ENCODE data around the gene SPAG4. TPM values are rescaled to one million over a fixed set of nuclear protein-coding genes. Genes with fewer than 3 reads are reported as not detected.

SPAG4 gene
- total RNA-seq, 6 donors from 2014 or later: 2.7 to 48.2 (median 4.8) TPM

GRCh38 chr20:35598476-35598875 is 17.2 kb upstream of the SPAG4 start:
- ATAC-seq (ENCODE audit: low FRiP score in 2 of 2) (no peak), DNase-seq (no peak)
- no peaks in the 10 kb centered on the region for H3K9me3 ChIP-seq
- H3K27ac ChIP-seq: no peak overlapping the region
- no peak overlapping the region for H3K4me3 ChIP-seq
- H3K4me1 ChIP-seq: peaks cover 13 to 21% (median 20%) of the 10 kb centered on the region in 4 donors
- H3K27me3 ChIP-seq: peaks cover 0 to 10% (median 3%) of the 10 kb centered on the region in 4 donors
- no peaks in the 10 kb centered on the region for H3K36me3 ChIP-seq
- TF ChIP-seq POLR2AphosphoS5 (IDR thresholded peaks at IDR 0.05) (no peak), POLR2A (IDR thresholded peaks at IDR 0.05) (no peak), EP300 (IDR thresholded peaks at IDR 0.05) (no peak), CTCF (IDR thresholded peaks at IDR 0.05) (no peak)
- 76 to 77% methylated on average over 7 of the region's 7 CpGs for WGBS, 2 donors

GRCh38 chr20:35598899-35599775 is 16.5 kb upstream of the SPAG4 start:
- TF ChIP-seq POLR2A (IDR thresholded peaks at IDR 0.05) (no peak), CTCF (IDR thresholded peaks at IDR 0.05) (no peak), EP300 (IDR thresholded peaks at IDR 0.05) (no peak), POLR2AphosphoS5 (IDR thresholded peaks at IDR 0.05) (no peak)
- peaks cover 13 to 21% (median 20%) of the 10 kb centered on the region in 4 donors for H3K4me1 ChIP-seq
- H3K4me3 ChIP-seq: no peak overlapping the region
- ATAC-seq (ENCODE audit: low FRiP score in 2 of 2) (peak in 1 of 2 donors; percentile 30), DNase-seq (peak; percentile 52 to 63)
- no peak overlapping the region for H3K27ac ChIP-seq
- H3K27me3 ChIP-seq: peaks cover 0 to 10% (median 3%) of the 10 kb centered on the region in 4 donors
- H3K36me3 ChIP-seq: no peaks in the 10 kb centered on the region
- 70 to 84% methylated on average over 15 to 22 of the region's 22 CpGs for WGBS, 2 donors
- H3K9me3 ChIP-seq: no peaks in the 10 kb centered on the region

GRCh38 chr20:35599776-35600120 is 15.9 kb upstream of the SPAG4 start:
- Histone ChIP-seq H3K4me1 (peaks cover 13 to 21% (median 20%) of the 10 kb centered on the region in 4 donors), H3K27ac (no peak overlapping the region), H3K9me3 (no peaks in the 10 kb centered on the region), H3K27me3 (peaks cover 0 to 10% (median 3%) of the 10 kb centered on the region in 4 donors), H3K4me3 (no peak overlapping the region), H3K36me3 (no peaks in the 10 kb centered on the region)
- TF ChIP-seq CTCF (IDR thresholded peaks at IDR 0.05) (no peak), EP300 (IDR thresholded peaks at IDR 0.05) (no peak), POLR2AphosphoS5 (IDR thresholded peaks at IDR 0.05) (no peak), POLR2A (IDR thresholded peaks at IDR 0.05) (no peak)
- ATAC-seq (ENCODE audit: low FRiP score in 2 of 2): no peak
- peak in 1 of 2 donors; percentile 53 for DNase-seq
- WGBS, 2 donors: 92 to 94% methylated on average over 3 to 9 of the region's 9 CpGs

- H3K36me3 ChIP-seq: no peaks in the 10 kb centered on the region
- DNase-seq (peak in 1 of 2 donors; percentile 79), ATAC-seq (ENCODE audit: low FRiP score in 2 of 2) (no peak)
- peaks cover 13 to 21% (median 20%) of the 10 kb centered on the region in 4 donors for H3K4me1 ChIP-seq
- no peak overlapping the region for H3K27ac ChIP-seq
- peaks cover 0 to 10% (median 3%) of the 10 kb centered on the region in 4 donors for H3K27me3 ChIP-seq
- no peaks in the 10 kb centered on the region for H3K9me3 ChIP-seq
- peak overlapping the region in 3 of 4 donors; percentile 35 to 54 (median 52) for H3K4me3 ChIP-seq
- WGBS, 2 donors: 27 to 56% methylated on average over 14 to 23 of the region's 34 CpGs
- TF ChIP-seq POLR2AphosphoS5 (IDR thresholded peaks at IDR 0.05): no peak
- no peak for TF ChIP-seq CTCF (IDR thresholded peaks at IDR 0.05)
- TF ChIP-seq POLR2A (IDR thresholded peaks at IDR 0.05): no peak
Measured at GRCh38 chr20:35600176-35600992, 15.2 kb upstream of the SPAG4 start.
